DND-41 (cell line): ENCODE results near the gene STARD13.

ENCODE experiments used
- ATAC-seq: fragments of 200-7000 bp; cut with Tn5 transposase; 3 replicates; pipeline ENCODE4 v1.9.1; 2021; ENCODE audit warnings: low read depth; ENCODE audit not compliant: insufficient read depth
- DNase-seq: peaks from one replicate; pipeline ENCODE4 v3.0.0-alpha.2; 2020
- H2AFZ ChIP-seq: 2 replicates; pipeline ENCODE4 v1.6.0; 2012; ENCODE audit warnings: low read depth, low read length
- H3K27ac ChIP-seq: 2 replicates; pipeline ENCODE4 v1.5.1; 2012; ENCODE audit warnings: low read length, inconsistent platforms
- H3K27me3 ChIP-seq: fragments of 200-600 bp; sonication (generic); 2 replicates; pipeline ENCODE4 v1.6.0; 2012; ENCODE audit warnings: low read length, mild to moderate bottlenecking, inconsistent platforms; ENCODE audit not compliant: insufficient read depth, poor library complexity
- H3K36me3 ChIP-seq: 2 replicates; pipeline ENCODE4 v1.5.1; 2012; ENCODE audit warnings: low read length, inconsistent platforms; ENCODE audit not compliant: insufficient read depth
- H3K4me1 ChIP-seq: 2 replicates; pipeline ENCODE4 v1.5.1; 2012; ENCODE audit warnings: mild to moderate bottlenecking, low read length; ENCODE audit not compliant: insufficient read depth
- H3K4me2 ChIP-seq: 2 replicates; pipeline ENCODE4 v1.6.0; 2012; ENCODE audit warnings: mild to moderate bottlenecking, moderate library complexity, low read length, inconsistent platforms; ENCODE audit not compliant: insufficient read depth
- H3K4me3 ChIP-seq, 2 experiments: fragments of 200-600 bp in 1 of 2; shearing (Covaris generic) in 1 of 2; 2 replicates each; pipeline ENCODE4 v1.5.1; 2012 to 2016; ENCODE audit warnings: inconsistent platforms in 2 of 2, low read length in 2 of 2, mild to moderate bottlenecking in 2 of 2, low read depth in 1 of 2, moderate library complexity in 1 of 2
- H3K79me2 ChIP-seq: 2 replicates; pipeline ENCODE4 v1.6.0; 2012; ENCODE audit warnings: low read length, inconsistent platforms; ENCODE audit not compliant: insufficient read depth
- H3K9ac ChIP-seq: 2 replicates; pipeline ENCODE4 v1.6.0; 2012; ENCODE audit warnings: low read depth, mild to moderate bottlenecking, inconsistent platforms, low read length, moderate library complexity
- H3K9me3 ChIP-seq: 2 replicates; pipeline ENCODE4 v1.5.1; 2012; ENCODE audit warnings: low read length, moderate library complexity, mild to moderate bottlenecking, inconsistent platforms; ENCODE audit not compliant: insufficient read depth, severe bottlenecking
- H4K20me1 ChIP-seq: 2 replicates; pipeline ENCODE4 v1.6.0; 2012; ENCODE audit warnings: low read length; ENCODE audit not compliant: insufficient read depth
- EZH2 ChIP-seq: IDR thresholded peaks from 3 replicates; pipeline ENCODE4 v1.6.1; 2012; ENCODE audit warnings: borderline replicate concordance, low read depth, mild to moderate bottlenecking, moderate library complexity, low read length, inconsistent platforms; ENCODE audit not compliant: severe bottlenecking
- TF ChIP-seq, protein P1 (sequence below): IDR thresholded peaks from 2 replicates; pipeline ENCODE4 v1.5.1; 2012; ENCODE audit warnings: borderline replicate concordance, low read length, moderate library complexity, mild to moderate bottlenecking; ENCODE audit not compliant: poor library complexity, severe bottlenecking; ENCODE audit errors: extremely low read depth

Gene STARD13

DNA sequence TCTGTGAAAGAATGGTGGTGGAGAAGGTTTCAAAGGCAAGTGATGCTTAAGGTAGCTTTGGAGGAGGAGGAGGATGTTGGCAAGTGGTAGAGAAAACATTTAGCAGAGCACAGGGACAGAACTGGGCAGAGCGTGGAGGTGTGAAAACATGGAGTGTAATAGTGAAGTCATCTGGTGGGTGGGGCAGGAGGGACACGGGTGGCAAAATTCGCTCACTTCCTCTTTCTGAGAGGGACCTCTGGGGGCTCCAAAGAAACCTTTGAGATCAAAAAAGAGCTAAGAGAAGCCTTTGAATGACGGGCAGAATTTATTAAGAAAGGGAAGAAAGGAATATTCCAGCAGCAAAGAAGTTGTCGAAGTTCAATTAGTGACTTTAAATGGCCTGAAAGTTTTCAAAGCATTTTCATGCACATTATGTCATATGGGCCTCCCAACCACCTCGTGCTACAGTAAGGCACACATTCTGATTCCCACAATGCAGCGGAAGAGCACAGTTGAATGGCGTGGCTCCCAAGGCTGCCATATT, 82.8 kb downstream of the STARD13 start:
- H3K79me2 ChIP-seq: no peaks in the 10 kb centered on the region
- no peak overlapping the region for H3K9ac ChIP-seq
- no peak overlapping the region for H3K4me2 ChIP-seq
- no peaks in the 10 kb centered on the region for H3K27me3 ChIP-seq
- no peaks in the 10 kb centered on the region for H3K9me3 ChIP-seq
- ATAC-seq (no peak), DNase-seq (no peak)
- H3K36me3 ChIP-seq: no peaks in the 10 kb centered on the region
- no peak overlapping the region for H2AFZ ChIP-seq
- no peaks in the 10 kb centered on the region for H4K20me1 ChIP-seq
- no peak overlapping the region for H3K4me3 ChIP-seq
- no peaks in the 10 kb centered on the region for H3K4me1 ChIP-seq
- TF ChIP-seq, protein P1, sequence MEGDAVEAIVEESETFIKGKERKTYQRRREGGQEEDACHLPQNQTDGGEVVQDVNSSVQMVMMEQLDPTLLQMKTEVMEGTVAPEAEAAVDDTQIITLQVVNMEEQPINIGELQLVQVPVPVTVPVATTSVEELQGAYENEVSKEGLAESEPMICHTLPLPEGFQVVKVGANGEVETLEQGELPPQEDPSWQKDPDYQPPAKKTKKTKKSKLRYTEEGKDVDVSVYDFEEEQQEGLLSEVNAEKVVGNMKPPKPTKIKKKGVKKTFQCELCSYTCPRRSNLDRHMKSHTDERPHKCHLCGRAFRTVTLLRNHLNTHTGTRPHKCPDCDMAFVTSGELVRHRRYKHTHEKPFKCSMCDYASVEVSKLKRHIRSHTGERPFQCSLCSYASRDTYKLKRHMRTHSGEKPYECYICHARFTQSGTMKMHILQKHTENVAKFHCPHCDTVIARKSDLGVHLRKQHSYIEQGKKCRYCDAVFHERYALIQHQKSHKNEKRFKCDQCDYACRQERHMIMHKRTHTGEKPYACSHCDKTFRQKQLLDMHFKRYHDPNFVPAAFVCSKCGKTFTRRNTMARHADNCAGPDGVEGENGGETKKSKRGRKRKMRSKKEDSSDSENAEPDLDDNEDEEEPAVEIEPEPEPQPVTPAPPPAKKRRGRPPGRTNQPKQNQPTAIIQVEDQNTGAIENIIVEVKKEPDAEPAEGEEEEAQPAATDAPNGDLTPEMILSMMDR: no peak
- TF ChIP-seq EZH2: no peak
- no peak overlapping the region for H3K27ac ChIP-seq

DNA sequence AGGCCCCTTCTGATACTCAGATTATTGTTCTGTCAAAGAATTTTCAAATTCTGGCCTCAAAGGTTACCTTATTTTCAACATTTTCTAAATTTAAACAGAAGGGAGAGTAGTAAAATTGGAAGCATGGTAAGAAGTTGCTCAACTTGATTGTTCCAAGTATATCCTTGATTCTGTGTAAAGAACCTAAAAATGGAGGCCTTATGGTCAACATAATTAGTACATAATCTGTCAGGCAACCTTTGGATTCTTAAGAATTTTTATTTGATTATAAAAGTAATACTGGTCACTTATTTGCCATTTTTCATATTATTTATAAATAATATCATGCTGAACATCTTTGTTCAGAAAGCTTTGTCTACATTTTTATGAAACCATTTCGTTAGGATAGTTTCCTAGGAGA, 83.9 kb downstream of the STARD13 start:
- Histone ChIP-seq H3K27me3 (no peaks in the 10 kb centered on the region), H3K79me2 (no peaks in the 10 kb centered on the region), H3K4me2 (no peak overlapping the region)

DNA sequence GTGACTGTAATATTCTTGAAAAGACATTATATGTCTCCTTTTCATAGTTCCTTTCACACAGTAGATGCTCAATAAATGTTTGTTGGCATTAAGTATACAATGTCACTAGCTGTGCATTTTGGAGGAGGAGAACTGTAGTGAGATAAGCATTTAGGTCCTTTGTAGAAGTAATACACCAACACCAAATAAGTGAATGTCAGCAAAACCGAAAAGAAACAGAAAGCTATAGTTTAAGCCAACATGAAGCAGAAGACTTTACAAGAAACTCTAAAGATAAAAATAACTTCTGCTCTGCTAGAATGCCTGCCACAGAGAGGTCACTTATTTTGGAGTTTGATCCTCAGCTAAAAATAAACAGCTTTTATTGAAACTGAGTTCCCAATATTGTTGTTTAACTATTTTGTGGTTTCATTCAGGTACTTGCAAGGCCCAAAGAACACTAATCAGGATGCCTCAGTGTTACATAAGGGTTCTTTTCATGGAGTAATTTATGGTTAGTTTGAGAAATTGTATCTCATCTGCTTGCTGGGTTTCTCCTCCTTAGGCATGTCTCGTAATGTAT, 86.2 kb downstream of the STARD13 start:
- Histone ChIP-seq H3K36me3 (no peaks in the 10 kb centered on the region), H3K4me3 (no peak overlapping the region), H3K9me3 (no peaks in the 10 kb centered on the region), H3K4me2 (no peak overlapping the region), H4K20me1 (no peaks in the 10 kb centered on the region), H3K27ac (no peak overlapping the region), H3K79me2 (no peaks in the 10 kb centered on the region), H3K4me1 (no peaks in the 10 kb centered on the region), H3K9ac (no peak overlapping the region), H3K27me3 (no peaks in the 10 kb centered on the region), H2AFZ (no peak overlapping the region)
- TF ChIP-seq EZH2: no peak
- TF ChIP-seq, protein P1: no peak
- no peak for ATAC-seq
- DNase-seq: no peak

More for the DNA sequence above, 83.9 kb downstream of the STARD13 start:
- no peak for TF ChIP-seq EZH2
- TF ChIP-seq, protein P1: no peak
- Histone ChIP-seq H3K9me3 (no peaks in the 10 kb centered on the region), H3K9ac (no peak overlapping the region), H3K36me3 (no peaks in the 10 kb centered on the region), H3K4me1 (no peaks in the 10 kb centered on the region), H4K20me1 (no peaks in the 10 kb centered on the region), H3K27ac (no peak overlapping the region), H3K4me3 (no peak overlapping the region), H2AFZ (no peak overlapping the region)
- DNase-seq (no peak), ATAC-seq (no peak)
